ENCODE results near the gene PASK.

PASK gene

DNA sequence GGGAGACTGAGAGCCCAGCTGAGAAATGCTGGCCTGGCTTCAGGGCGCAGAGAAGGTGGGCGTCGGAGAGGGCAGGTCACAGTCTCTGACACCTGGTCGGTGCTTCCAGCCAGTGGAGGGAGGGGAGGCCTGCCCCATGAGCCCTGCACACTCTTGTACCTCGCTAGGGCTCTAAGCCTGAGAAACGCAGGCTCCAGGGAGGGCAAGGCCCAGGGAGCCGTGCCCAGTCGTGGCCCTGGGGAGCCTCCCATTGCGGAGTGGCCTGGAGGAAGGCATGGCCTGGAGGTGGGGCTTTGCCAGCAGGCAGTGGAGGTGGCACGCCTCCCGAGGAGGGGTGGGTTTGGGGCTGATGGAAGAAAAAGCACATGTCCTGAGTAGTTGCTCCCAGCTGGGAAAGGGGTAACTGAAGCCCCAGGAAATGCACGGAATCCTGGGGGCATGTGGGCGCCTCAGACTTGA, 86.2 kb downstream of the PASK start:
- no peak for DNase-seq

DNA sequence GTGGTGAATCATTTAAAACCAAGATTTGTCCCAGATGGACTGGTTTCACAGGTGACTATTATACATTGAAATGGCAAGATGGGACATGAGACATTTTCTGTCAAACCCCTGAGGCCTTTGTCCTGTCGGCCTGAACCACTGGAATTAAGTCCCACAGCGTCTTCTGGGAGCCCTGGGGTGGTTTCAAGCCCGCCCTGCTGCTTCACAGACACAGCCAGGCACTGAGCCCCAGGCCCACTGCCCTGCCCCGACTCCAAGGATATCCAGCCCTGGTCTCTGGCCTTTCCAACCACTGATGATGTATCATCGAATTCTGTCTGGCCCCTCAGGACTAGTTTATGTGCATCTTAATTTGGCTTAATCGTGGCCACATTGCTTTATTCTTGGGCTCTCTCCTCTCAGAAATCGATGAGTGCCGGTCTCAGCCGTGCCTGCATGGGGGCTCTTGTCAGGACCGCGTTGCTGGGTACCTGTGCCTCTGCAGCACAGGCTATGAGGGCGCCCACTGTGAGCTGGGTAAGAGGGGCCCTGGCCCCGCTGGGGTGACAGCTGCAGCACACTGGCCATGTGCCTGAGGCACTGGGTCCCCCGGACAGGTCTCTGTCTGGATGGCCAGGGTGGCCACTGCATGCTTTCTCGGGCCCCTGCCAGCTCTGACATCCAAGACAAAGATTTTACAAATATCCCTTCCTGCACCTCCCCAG, 86.7 kb downstream of the PASK start:
- DNase-seq, result no peak

DNA sequence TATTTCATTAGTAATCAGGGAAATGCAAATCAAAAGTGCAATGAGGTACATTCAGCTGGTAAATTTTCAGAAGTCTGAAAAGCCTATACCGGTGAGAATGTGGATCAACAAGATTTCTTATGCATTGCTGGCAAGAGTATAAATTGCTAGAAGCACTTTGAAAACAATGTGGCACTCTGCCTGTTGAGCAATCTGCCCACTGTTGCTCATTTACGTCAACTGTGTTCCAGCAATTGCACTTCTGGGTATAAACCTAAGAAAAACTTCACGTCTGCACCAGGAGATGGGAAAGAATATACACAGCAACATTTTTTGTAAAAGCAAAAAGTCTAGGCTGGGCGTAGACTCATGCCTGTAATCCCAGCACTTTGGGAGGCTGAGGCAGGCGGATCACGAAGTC, 88.0 kb downstream of the PASK start:
- no peak for DNase-seq
